HG02759 (cell line): ENCODE data around the gene PLB1.
"Not testable (repeated sequence)": the region's sequence is repeated elsewhere in the genome, so short reads cannot be mapped to it uniquely, and the experiment has no call there.

Source experiments
- ATAC-seq: cut with Tn5 transposase; IDR thresholded peaks from one replicate; pipeline ENCODE4 v1.9.1; 2021; ENCODE audit warnings: mild to moderate bottlenecking, moderate library complexity; ENCODE audit not compliant: unreplicated experiment

The PLB1 gene

GRCh38 chr2:28530782-28531181, 34.9 kb downstream of the PLB1 start:
- no peak for ATAC-seq

GRCh38 chr2:28532399-28532798, 36.5 kb downstream of the PLB1 start:
- no peak for ATAC-seq

- ATAC-seq, result no peak
Measured at GRCh38 chr2:28533044-28533680, 37.3 kb downstream of the PLB1 start.

- no peak for ATAC-seq
Measured at GRCh38 chr2:28534817-28535216, 39.0 kb downstream of the PLB1 start.

- ATAC-seq, result no peak
Measured at GRCh38 chr2:28538134-28538533, 42.3 kb downstream of the PLB1 start.

- ATAC-seq, result no peak
Measured at GRCh38 chr2:28538652-28539051, 42.8 kb downstream of the PLB1 start.

- no peak for ATAC-seq
Measured at GRCh38 chr2:28539118-28539541, 43.3 kb downstream of the PLB1 start.

- no peak for ATAC-seq
Measured at GRCh38 chr2:28543316-28544035, 47.6 kb downstream of the PLB1 start.

GRCh38 chr2:28544036-28544346, 48.1 kb downstream of the PLB1 start:
- no peak for ATAC-seq

GRCh38 chr2:28544405-28544921, 48.6 kb downstream of the PLB1 start:
- ATAC-seq, result no peak

- ATAC-seq, result no peak
Measured at GRCh38 chr2:28544922-28545589, 49.2 kb downstream of the PLB1 start.

GRCh38 chr2:28545590-28546200, 49.8 kb downstream of the PLB1 start:
- ATAC-seq, result no peak

GRCh38 chr2:28546242-28546641, 50.4 kb downstream of the PLB1 start:
- no peak for ATAC-seq

- ATAC-seq, result no peak
Measured at GRCh38 chr2:28547223-28547860, 51.5 kb downstream of the PLB1 start.

- no peak for ATAC-seq
Measured at GRCh38 chr2:28547906-28548600, 52.2 kb downstream of the PLB1 start.

- not testable (repeated sequence) for ATAC-seq
Measured at GRCh38 chr2:28550345-28550744, 54.5 kb downstream of the PLB1 start.

GRCh38 chr2:28552045-28552823, 56.4 kb downstream of the PLB1 start:
- ATAC-seq, result no peak

GRCh38 chr2:28556303-28556702, 60.4 kb downstream of the PLB1 start:
- no peak for ATAC-seq

- ATAC-seq, result no peak
Measured at GRCh38 chr2:28557389-28558131, 61.7 kb downstream of the PLB1 start.
